ENCODE measurements around the gene KANSL1L. TPM values are rescaled to one million over a fixed set of nuclear protein-coding genes. Genes with fewer than 3 reads are reported as not detected.

The KANSL1L gene
- total and polyA plus RNA-seq, 10 of the 15 experiments (the other 5 are each of a cell fraction or from before 2014, with no cell fraction given), result 1.2 to 9.5 (median 3.7) TPM

- TF ChIP-seq ZNF274 (IDR thresholded peaks at IDR 0.05; ENCODE audit: insufficient read depth, insufficient read length) (no peak), NFYA (IDR thresholded peaks at IDR 0.05; ENCODE audit: borderline replicate concordance, low read depth, low read length) (no peak), MTA3 (IDR thresholded peaks at IDR 0.05; ENCODE audit: borderline replicate concordance, low read length) (no peak), SUZ12 (IDR thresholded peaks at IDR 0.05; ENCODE audit: unreplicated experiment) (no peak), NFYB (IDR thresholded peaks at IDR 0.05; ENCODE audit: insufficient read depth, low read depth, low read length) (no peak), FOXM1 (IDR thresholded peaks at IDR 0.05; ENCODE audit: low read depth, low read length) (no peak), MYB (IDR thresholded peaks at IDR 0.05; ENCODE audit: borderline replicate concordance, low read depth, low read length) (0 out of 2 replicates have a peak, but pooled peaks have one; percentile 6), GATAD2B (conservative IDR thresholded peaks at IDR 0.05; ENCODE audit: low read depth) (no peak; the same call in 1 of the 2 replicates)
These were observed 534 bp downstream of the KANSL1L start (continued) for GRCh38 chr2:210170446-210171303.

DNA sequence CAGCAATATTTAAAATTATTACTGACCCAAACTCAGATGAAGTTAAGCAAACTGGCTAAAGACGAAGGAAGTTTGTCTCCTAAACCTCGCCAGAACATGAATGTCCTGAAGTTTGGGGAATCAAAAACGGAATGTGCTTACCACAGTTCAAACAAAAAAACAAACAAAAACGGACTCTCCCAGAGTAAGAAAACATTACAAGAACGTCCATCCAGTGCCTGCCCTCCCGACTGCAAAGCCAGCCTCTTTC is 1.1 kb downstream of the KANSL1L start:
- peaks cover 9% of the 10 kb centered on the region for H3K79me2 ChIP-seq (ENCODE audit: control insufficient read depth, insufficient read depth, low read length)
- no peaks in the 10 kb centered on the region for H4K20me1 ChIP-seq (ENCODE audit: control insufficient read depth, insufficient read depth)
- peak overlapping the region; percentile 52 for H3K4me2 ChIP-seq (ENCODE audit: control insufficient read depth, insufficient read depth)
- 0% methylated on average over 6 of the region's 6 CpGs for WGBS (ENCODE audit: insufficient coverage, insufficient replicate concordance, low lambda C conversion rate, missing lambda C conversion rate)
- ChIA-PET CTCF (no interaction called here), POLR2A (interaction anchor here (1.0 kb wide), 1 partner anchor 26 kb away, joined by 4 read pairs; no protein-coding TSS in a partner anchor), SMC1A (ENCODE audit: uncharacterized antibody, unreplicated experiment) (interaction anchor here (1.3 kb wide), 1 partner anchor 166 kb away, joined by 3 read pairs; no protein-coding TSS in a partner anchor), RAD21 (ENCODE audit: unreplicated experiment) (no interaction called here)
- in situ Hi-C loops (cut with MboI) (no loop called here), intact Hi-C loops (cut with micrococcal nuclease; ENCODE audit: unreplicated experiment) (loop anchor here (2.0 kb wide), 1 partner anchor 167 kb away; the partner anchor contains the start of gene RPE)
- ATAC-seq (no peak), FAIRE-seq (no peak), DNase-seq (ENCODE audit: low read depth, low spot score) (no peak)
- H3K36me3 ChIP-seq (ENCODE audit: control insufficient read depth in 2 of 2, insufficient read depth in 2 of 2, low read length in 1 of 2), result no peaks in the 10 kb centered on the region
- no peaks in the 10 kb centered on the region for H3K4me1 ChIP-seq (ENCODE audit: control insufficient read depth, insufficient read depth, low read length)
- H3K4me3 ChIP-seq, result peak overlapping the region; percentile 96
- peak overlapping the region; percentile 97 for H2AFZ ChIP-seq (ENCODE audit: control insufficient read depth, low read depth, low read length)
- H3K27ac ChIP-seq (ENCODE audit: control insufficient read depth, insufficient read depth), result peak overlapping the region; percentile 89
- H3K9ac ChIP-seq (ENCODE audit: control insufficient read depth, insufficient read depth, low read length), result peak overlapping the region; percentile 87
- no peaks in the 10 kb centered on the region for H3K27me3 ChIP-seq (replicated peaks in 1 of 2; ENCODE audit: control insufficient read depth in 2 of 2, insufficient read depth in 2 of 2, low read length in 1 of 2)
- H3K9me3 ChIP-seq (replicated peaks; ENCODE audit: control insufficient read depth, insufficient read depth, low read length), result no peaks in the 10 kb centered on the region
- BruUV-seq (replicated peaks), result no TSS peak
- TF ChIP-seq POLR2AphosphoS5 (IDR thresholded peaks at IDR 0.05; ENCODE audit: low read length), result no peak
- TF ChIP-seq, protein P1, sequence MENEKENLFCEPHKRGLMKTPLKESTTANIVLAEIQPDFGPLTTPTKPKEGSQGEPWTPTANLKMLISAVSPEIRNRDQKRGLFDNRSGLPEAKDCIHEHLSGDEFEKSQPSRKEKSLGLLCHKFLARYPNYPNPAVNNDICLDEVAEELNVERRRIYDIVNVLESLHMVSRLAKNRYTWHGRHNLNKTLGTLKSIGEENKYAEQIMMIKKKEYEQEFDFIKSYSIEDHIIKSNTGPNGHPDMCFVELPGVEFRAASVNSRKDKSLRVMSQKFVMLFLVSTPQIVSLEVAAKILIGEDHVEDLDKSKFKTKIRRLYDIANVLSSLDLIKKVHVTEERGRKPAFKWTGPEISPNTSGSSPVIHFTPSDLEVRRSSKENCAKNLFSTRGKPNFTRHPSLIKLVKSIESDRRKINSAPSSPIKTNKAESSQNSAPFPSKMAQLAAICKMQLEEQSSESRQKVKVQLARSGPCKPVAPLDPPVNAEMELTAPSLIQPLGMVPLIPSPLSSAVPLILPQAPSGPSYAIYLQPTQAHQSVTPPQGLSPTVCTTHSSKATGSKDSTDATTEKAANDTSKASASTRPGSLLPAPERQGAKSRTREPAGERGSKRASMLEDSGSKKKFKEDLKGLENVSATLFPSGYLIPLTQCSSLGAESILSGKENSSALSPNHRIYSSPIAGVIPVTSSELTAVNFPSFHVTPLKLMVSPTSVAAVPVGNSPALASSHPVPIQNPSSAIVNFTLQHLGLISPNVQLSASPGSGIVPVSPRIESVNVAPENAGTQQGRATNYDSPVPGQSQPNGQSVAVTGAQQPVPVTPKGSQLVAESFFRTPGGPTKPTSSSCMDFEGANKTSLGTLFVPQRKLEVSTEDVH (IDR thresholded peaks at IDR 0.05; ENCODE audit: low read depth, partially characterized antibody), result no peak
- TF ChIP-seq EED (IDR thresholded peaks at IDR 0.05; ENCODE audit: low read depth), result peak; percentile 49
- no peak for TF ChIP-seq CTCF (IDR thresholded peaks at IDR 0.05 in 2 of 3, conservative IDR thresholded peaks at IDR 0.05 in 1 of 3; ENCODE audit: control insufficient read depth in 2 of 3, extremely low read depth in 1 of 3, insufficient read depth in 1 of 3, low read depth in 3 of 3, low read length in 3 of 3)
- TF ChIP-seq PAX5 (IDR thresholded peaks at IDR 0.05; ENCODE audit: borderline replicate concordance, low read depth, low read length), result no peak
- TF ChIP-seq, protein P2, sequence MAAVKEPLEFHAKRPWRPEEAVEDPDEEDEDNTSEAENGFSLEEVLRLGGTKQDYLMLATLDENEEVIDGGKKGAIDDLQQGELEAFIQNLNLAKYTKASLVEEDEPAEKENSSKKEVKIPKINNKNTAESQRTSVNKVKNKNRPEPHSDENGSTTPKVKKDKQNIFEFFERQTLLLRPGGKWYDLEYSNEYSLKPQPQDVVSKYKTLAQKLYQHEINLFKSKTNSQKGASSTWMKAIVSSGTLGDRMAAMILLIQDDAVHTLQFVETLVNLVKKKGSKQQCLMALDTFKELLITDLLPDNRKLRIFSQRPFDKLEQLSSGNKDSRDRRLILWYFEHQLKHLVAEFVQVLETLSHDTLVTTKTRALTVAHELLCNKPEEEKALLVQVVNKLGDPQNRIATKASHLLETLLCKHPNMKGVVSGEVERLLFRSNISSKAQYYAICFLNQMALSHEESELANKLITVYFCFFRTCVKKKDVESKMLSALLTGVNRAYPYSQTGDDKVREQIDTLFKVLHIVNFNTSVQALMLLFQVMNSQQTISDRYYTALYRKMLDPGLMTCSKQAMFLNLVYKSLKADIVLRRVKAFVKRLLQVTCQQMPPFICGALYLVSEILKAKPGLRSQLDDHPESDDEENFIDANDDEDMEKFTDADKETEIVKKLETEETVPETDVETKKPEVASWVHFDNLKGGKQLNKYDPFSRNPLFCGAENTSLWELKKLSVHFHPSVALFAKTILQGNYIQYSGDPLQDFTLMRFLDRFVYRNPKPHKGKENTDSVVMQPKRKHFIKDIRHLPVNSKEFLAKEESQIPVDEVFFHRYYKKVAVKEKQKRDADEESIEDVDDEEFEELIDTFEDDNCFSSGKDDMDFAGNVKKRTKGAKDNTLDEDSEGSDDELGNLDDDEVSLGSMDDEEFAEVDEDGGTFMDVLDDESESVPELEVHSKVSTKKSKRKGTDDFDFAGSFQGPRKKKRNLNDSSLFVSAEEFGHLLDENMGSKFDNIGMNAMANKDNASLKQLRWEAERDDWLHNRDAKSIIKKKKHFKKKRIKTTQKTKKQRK (IDR thresholded peaks at IDR 0.05; ENCODE audit: low read depth, low read length), result no peak
